GDM1 (cell line): ENCODE data around the gene SPARCL1.
"Not testable (repeated sequence)": the region's sequence is repeated elsewhere in the genome, so short reads cannot be mapped to it uniquely, and the experiment has no call there.

Source experiments
- DNase-seq: peaks from one replicate; lab custom pipeline; 2025; lab: John Stamatoyannopoulos, UW

The SPARCL1 gene

DNA sequence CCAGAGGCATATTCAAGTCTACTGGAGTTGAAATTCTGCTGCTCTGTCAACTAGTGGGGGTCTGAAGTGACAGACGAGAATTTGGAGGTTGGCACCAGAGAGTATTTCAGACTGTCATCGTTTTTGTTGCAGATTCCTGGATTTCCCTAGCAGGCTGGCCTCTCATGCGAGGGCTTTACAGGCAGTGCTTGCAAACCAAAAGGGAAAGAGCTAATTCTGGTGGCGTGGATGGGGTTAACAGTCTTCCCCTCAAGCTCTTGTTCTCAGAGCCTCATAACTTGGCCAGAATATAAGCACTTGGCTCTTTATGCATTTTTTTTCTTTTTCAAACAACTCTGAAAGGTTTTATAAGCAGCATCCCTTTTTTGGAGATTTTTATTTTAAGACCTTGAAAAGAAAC lies at the start of gene SPARCL1:
SPARCL1 (minus strand) TSS at position 190 of the 400 bp plus-strand sequence. CDS start 29,802 bp downstream, outside the sequence.
- DNase-seq = no peak

- no peak for DNase-seq
These were observed 46.8 kb upstream of the SPARCL1 start for GRCh38 chr4:87575983-87576382.

- DNase-seq = no peak
These were observed 46.2 kb upstream of the SPARCL1 start for GRCh38 chr4:87575408-87575807.

- DNase-seq = no peak
These were observed 45.8 kb upstream of the SPARCL1 start for GRCh38 chr4:87574996-87575395.

- DNase-seq = not testable (repeated sequence)
These were observed 45.2 kb upstream of the SPARCL1 start for GRCh38 chr4:87574376-87574775.

GRCh38 chr4:87570290-87570805 lies 41.2 kb upstream of the SPARCL1 start:
- DNase-seq = no peak

- no peak for DNase-seq
These were observed 38.0 kb upstream of the SPARCL1 start for GRCh38 chr4:87567191-87567590.

GRCh38 chr4:87566276-87566675 lies 37.1 kb upstream of the SPARCL1 start:
- no peak for DNase-seq

DNA sequence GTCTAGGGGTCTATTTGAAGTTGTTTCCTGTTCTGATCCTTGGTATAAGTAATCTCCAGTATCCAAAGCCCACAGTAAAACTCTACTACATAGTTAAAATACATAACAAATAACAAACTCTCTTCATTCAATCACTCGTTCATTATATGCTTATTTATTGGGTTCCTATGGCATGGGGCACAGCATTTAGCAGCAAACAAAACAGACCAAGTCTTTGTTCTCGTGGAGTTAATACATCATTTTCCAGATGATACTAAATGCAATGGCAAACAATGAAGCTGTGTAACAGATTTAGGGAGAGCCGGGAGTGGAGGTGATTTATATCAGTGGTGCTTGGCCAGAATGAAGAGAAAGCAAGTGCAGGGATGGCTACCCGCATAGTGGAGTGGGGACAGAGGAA lies 36.6 kb upstream of the SPARCL1 start:
- DNase-seq = no peak

- DNase-seq = no peak
These were observed 31.6 kb upstream of the SPARCL1 start for GRCh38 chr4:87560802-87561201.

DNA sequence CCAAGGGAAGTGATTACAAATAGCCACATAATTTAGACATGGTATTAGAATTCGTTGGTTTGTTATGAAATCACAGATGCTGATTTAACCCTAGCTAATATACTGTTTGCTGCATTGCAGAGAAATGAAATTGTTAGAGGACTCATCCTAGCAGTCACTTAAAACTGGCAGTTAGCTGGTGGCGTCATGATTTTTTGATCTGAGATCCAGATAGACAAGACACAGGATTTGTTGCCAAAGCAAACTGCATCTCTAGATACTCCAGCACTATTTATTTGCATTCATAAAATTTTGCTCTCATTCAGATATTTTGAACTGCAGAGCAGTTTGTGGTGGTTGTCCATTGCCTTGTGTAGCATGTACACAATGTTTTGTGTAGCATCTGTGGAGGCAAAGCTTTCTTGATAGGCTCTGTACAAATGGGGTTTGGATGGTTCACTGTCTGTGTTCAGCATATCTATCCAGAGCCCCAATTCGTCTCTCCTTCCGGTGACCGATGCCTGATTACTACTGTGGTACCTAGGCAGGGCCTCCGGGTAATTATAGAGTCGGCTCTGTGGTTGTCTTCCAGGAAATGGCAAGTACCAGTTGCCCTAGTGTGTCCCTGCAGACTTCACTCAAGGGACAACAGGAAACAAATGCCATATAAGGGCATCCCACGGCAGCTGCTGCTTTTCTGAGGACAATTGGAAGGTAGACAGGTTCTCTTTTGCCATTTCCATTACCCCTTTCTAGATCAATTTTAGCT lies 30.1 kb upstream of the SPARCL1 start:
- DNase-seq = peak; percentile 67

DNA sequence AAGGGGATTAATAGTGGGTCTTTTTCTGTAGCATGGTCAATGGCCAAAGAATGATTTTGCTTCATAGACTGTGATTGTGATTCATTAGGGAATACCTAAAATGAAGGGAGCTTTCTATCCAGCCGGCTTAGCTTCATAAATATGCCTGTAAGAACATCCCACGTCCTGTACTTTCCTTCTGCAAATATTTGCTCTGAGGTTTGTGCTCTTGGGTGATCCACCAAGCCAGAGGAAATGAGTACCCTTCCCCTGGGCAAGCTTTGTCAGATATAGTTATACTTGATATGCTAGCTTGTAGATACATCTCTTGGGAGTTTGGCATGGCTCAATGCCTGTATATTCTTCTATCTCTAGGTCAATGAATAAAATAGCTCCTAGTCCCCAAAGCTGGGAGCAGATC lies 28.2 kb upstream of the SPARCL1 start:
- no peak for DNase-seq

DNA sequence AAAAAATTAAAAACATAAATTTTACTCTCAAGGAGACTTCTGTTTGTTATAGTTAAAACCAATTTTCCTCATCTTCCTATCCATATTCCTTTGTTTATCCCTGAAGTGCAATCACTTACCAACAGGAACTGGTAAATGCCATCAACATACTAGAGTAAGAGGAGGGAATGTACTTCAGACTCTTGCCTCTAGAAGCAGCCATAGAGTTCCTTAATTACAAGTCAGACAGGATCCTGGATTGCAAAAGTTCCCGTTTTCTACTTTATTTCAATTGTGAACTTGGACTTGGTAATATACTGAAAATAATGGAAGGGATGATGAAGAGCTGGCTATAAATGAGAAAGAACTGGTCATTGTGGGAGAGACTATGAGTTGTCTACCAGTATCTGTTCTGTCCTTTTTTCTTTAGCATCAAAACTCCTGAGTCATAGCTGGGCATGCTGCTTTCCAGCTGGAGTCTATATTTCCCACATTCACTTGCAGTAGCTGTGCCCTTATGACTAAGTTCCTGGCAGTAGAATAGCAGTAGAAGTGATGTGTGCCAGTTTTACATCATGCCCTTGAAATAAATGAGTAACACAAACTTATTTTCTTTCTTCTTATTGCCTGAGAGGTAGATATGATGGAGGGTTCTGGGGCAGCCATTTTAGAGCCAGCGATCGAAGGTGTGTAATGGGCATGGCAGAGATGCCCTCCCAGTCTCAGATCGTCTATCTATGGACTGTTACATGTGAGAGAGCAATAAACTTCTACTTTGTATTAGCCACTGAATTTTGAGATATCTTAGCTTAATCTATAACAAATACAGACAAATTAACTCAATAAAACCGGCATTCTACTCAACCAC lies 26.8 kb upstream of the SPARCL1 start:
- no peak for DNase-seq

DNA sequence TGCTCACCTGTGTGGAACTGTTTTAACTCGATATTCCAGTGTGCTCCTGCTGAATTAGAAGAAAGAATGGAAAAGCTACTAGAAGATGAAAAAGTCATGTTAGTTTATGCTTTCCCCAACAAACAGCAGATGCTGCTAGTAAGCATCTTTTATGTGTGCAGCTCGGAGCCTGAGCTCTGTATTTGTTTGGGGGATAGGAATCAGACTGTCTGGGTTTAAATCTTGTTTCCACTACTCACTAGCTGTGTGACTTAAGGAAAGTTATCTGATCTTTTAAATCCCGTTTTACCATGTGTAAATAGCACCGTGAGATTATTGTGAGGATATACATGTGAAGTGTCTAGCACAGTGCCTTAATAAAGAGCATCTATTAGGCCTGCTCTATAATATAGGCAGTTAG lies 24.0 kb upstream of the SPARCL1 start:
- DNase-seq = no peak

- no peak for DNase-seq
These were observed 22.2 kb upstream of the SPARCL1 start for GRCh38 chr4:87551361-87551760.

DNA sequence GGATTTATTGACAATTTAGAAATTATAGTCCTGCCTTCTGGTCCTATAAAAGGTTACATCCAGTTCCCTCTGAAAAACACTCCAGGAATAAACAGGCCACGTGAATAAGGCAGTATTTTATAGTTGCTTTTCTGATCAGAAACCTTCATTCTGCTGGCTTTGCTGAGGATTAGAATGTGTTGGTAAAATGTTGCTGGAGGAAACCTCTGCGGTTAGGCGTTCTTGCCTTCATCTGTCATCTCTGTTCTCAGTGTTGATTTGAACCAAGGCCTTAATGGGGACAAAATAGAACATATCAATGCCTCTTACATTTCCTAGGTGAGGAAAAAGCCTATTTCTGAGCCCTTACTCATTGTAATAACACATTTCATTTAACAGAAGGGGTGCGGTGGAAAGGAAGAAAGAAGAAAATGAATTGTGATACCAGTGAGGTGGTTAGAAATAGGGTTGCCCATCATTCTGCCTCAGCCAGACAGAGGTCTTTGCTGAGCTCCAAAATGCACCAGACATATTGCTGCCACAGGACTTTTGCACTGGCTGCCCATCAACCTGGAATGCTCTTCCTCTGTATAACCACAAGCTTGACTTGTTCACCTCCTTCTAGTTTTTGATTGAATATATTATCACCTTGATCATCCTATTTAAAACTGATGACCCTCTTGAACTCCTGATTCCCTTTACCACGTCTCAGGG lies 18.0 kb upstream of the SPARCL1 start:
- no peak for DNase-seq

GRCh38 chr4:87545052-87545451 lies 15.9 kb upstream of the SPARCL1 start:
- no peak for DNase-seq

GRCh38 chr4:87543835-87544461 lies 14.8 kb upstream of the SPARCL1 start:
- DNase-seq = peak; percentile 14

DNA sequence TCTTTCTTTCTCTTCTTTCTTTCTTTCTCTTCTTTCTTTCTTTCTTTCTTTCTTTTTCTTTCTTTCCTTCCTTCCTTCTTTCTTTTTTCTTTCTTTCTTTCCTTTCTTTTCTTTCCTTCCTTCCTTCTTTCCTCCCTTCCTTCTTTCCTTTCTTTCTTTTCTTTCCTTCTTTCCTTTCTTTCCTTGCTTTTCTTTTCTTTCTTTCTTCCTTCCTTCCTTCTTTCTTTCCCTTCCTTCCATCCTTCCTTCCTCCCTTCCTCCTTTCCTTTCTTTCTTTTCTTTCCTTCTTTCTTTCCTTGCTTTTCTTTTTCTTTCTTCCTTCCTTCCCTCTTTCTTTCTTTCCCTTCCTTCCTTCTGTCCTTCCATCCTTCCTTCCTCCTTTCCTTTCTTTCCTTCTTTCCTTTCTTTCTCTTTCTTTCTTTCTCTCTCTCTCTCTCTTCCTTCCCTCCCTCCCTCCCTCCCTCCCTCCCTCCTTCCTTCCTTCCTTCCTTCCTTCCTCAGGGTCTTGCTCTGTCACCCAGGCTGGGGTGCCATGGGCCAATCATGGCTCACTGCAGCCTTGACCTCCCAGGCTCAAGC lies 13.6 kb upstream of the SPARCL1 start:
- DNase-seq = no peak

DNA sequence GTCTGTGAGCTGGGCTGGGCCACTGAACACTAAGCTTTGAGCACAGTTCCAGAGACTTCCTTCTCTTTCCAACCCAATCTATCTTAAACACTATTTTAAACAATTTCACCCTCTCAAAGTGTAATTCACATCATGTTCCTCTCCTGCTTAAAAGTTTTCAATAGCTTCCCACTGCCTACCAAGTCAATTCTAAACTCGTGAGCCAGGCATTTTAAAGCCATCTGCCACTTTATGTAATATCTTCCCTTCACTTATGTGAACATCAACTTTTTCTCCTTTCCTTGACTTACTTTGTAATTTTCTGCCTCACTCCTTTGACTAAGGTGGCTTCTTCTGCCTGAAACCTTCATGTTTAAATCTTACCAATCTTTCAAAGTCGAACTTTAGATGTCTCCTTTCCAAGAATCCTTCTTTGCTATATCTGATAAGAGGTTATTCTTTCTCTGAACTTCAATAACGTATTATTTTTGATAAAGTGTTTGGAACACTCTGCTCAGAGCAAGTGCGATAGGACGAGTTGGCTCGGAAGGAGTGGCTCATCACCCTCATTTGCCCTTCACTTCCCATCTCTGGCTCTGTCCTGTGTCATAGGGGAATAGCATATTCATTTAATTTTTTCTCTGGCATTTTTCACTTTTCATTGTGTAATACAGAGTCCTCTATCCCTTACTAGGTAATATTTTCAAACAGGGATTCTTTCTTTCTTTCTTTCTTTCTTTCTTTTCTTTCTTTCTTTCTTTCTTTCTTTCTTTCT lies 13.0 kb upstream of the SPARCL1 start:
- DNase-seq = no peak

DNA sequence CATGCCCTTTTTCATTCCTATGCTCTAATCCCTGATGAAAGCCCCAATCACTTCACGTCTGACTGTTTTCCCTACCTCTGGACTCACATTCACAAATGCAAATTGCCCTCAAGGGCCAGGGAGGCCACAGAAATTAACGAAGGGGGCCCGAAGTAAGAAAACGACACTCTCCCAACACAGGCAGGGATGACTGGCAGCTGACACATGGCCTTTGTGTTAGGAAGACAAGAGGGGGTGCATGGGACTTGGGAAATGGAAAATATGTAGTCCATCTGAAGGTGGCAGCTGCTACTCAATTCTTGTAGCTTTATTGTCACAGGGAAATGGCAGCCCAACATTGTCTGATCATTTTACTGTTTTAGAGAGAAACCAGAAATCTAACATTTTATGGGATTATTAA lies 12.3 kb upstream of the SPARCL1 start:
- no peak for DNase-seq
